ENCODE results near the gene CELA1. TPM values are rescaled to one million over a fixed set of nuclear protein-coding genes. Genes with fewer than 3 reads are reported as not detected.
A peak's percentile ranks its signal among the peaks of the same experiment; 100 is the strongest.

Gene CELA1
- total and polyA plus RNA-seq, 10 of the 15 experiments (the other 5 are each of a cell fraction or from before 2014, with no cell fraction given) = not detected

GRCh38 chr12:51388846-51389245, 42.4 kb upstream of the CELA1 start (continued):
- TF ChIP-seq SREBF2 (IDR thresholded peaks at IDR 0.05; ENCODE audit: low read length) (no peak), PAX8 (IDR thresholded peaks at IDR 0.05) (no peak), DPF2 (IDR thresholded peaks at IDR 0.05) (no peak)

- Histone ChIP-seq H3K79me2 (ENCODE audit: control insufficient read depth, insufficient read depth, low read length) (peaks cover 21% of the 10 kb centered on the region), H3K27me3 (replicated peaks in 1 of 2; ENCODE audit: control insufficient read depth in 2 of 2, insufficient read depth in 2 of 2, low read length in 1 of 2) (no peaks in the 10 kb centered on the region), H3K27ac (ENCODE audit: control insufficient read depth, insufficient read depth) (peak overlapping the region; percentile 4; the same call in 1 of the 2 replicates), H3K4me2 (ENCODE audit: control insufficient read depth, insufficient read depth) (peak overlapping the region; percentile 68), H3K4me3 (peak overlapping the region; percentile 52), H3K36me3 (ENCODE audit: control insufficient read depth in 2 of 2, insufficient read depth in 2 of 2, low read length in 1 of 2) (no peaks in the 10 kb centered on the region; a peak in 1 of 4 replicates), H3K4me1 (ENCODE audit: control insufficient read depth, insufficient read depth, low read length) (peaks cover 35% of the 10 kb centered on the region), H2AFZ (ENCODE audit: control insufficient read depth, low read depth, low read length) (no peak overlapping the region), H3K9me3 (replicated peaks; ENCODE audit: control insufficient read depth, insufficient read depth, low read length) (no peaks in the 10 kb centered on the region), H3K9ac (ENCODE audit: control insufficient read depth, insufficient read depth, low read length) (0 out of 2 replicates have a peak overlapping the region, but pooled peaks have one; percentile 9), H4K20me1 (ENCODE audit: control insufficient read depth, insufficient read depth) (no peaks in the 10 kb centered on the region)
- FAIRE-seq (no peak), ATAC-seq (no peak), DNase-seq (ENCODE audit: low read depth, low spot score) (no peak)
- ChIA-PET SMC1A (ENCODE audit: uncharacterized antibody, unreplicated experiment) (interaction anchor here (2.7 to 2.8 kb wide), 2 partner anchors 17 to 19 kb away, joined by 9 to 11 read pairs; no protein-coding TSS in a partner anchor), RAD21 (ENCODE audit: unreplicated experiment) (no interaction called here), CTCF (interaction anchor here (1.0 to 2.7 kb wide), 3 partner anchors 14 to 125 kb away, joined by 3 to 8 read pairs (median 5); no protein-coding TSS in a partner anchor), POLR2A (interaction anchor here (1.3 to 5.4 kb wide), 2 partner anchors 14 to 19 kb away, joined by 5 to 28 read pairs; no protein-coding TSS in a partner anchor)
- in situ Hi-C loops (cut with MboI) = no loop called here
- intact Hi-C loops (cut with micrococcal nuclease; ENCODE audit: unreplicated experiment) = no loop called here
- TF ChIP-seq SREBF2 (IDR thresholded peaks at IDR 0.05; ENCODE audit: low read length) (no peak), POU2F2 (IDR thresholded peaks at IDR 0.05; ENCODE audit: borderline replicate concordance, low read depth, low read length) (no peak), HCFC1 (IDR thresholded peaks at IDR 0.05; ENCODE audit: low read length) (no peak), IRF5 (IDR thresholded peaks at IDR 0.05; ENCODE audit: borderline replicate concordance) (no peak)
- no TSS peak for BruUV-seq (replicated peaks)
- 47% methylated on average over 10 of the region's 10 CpGs for WGBS (ENCODE audit: insufficient coverage, insufficient replicate concordance, low lambda C conversion rate, missing lambda C conversion rate)
Observed at GRCh38 chr12:51388069-51388799, 41.8 kb upstream of the CELA1 start.
